Jurkat, Clone E6-1 (cell line): Measurements from ENCODE around the gene PRM1.

Experiments
- DNase-seq: peaks from one replicate; pipeline ENCODE4 v3.0.0-alpha.2; 2011; ENCODE audit warnings: low read depth, low spot score
- H3K4me3 ChIP-seq: 2 replicates; pipeline ENCODE4 v1.5.1; 2011; ENCODE audit warnings: mild to moderate bottlenecking, low read length, control low read depth, moderate library complexity

The PRM1 gene

GRCh38 chr16:11316331-11317015 lies 35.3 kb upstream of the PRM1 start:
- no peak overlapping the region for H3K4me3 ChIP-seq
- no peak for DNase-seq

GRCh38 chr16:11315510-11315909 lies 34.4 kb upstream of the PRM1 start:
- H3K4me3 ChIP-seq: no peak overlapping the region
- no peak for DNase-seq

GRCh38 chr16:11314309-11314894 lies 33.3 kb upstream of the PRM1 start:
- no peak for DNase-seq
- no peak overlapping the region for H3K4me3 ChIP-seq

- DNase-seq: no peak
- no peak overlapping the region for H3K4me3 ChIP-seq
These were observed 32.6 kb upstream of the PRM1 start for GRCh38 chr16:11313493-11314308.

- H3K4me3 ChIP-seq: no peak overlapping the region
- DNase-seq: no peak
These were observed 31.8 kb upstream of the PRM1 start for GRCh38 chr16:11312718-11313492.

GRCh38 chr16:11310997-11311561 lies 29.9 kb upstream of the PRM1 start:
- H3K4me3 ChIP-seq: no peak overlapping the region
- DNase-seq: no peak

GRCh38 chr16:11310634-11310977 lies 29.5 kb upstream of the PRM1 start:
- H3K4me3 ChIP-seq: no peak overlapping the region
- no peak for DNase-seq

- DNase-seq: no peak
- H3K4me3 ChIP-seq: no peak overlapping the region
These were observed 28.9 kb upstream of the PRM1 start for GRCh38 chr16:11309895-11310633.

GRCh38 chr16:11308493-11309283 lies 27.6 kb upstream of the PRM1 start:
- H3K4me3 ChIP-seq: no peak overlapping the region
- DNase-seq: peak; percentile 77

GRCh38 chr16:11307639-11308492 lies 26.7 kb upstream of the PRM1 start:
- no peak for DNase-seq
- H3K4me3 ChIP-seq: no peak overlapping the region

- H3K4me3 ChIP-seq: no peak overlapping the region
- DNase-seq: no peak
These were observed 26.0 kb upstream of the PRM1 start for GRCh38 chr16:11306997-11307638.

GRCh38 chr16:11306381-11306780 lies 25.3 kb upstream of the PRM1 start:
- no peak overlapping the region for H3K4me3 ChIP-seq
- no peak for DNase-seq

GRCh38 chr16:11303405-11304138 lies 22.4 kb upstream of the PRM1 start:
- no peak for DNase-seq

GRCh38 chr16:11302977-11303376 lies 21.8 kb upstream of the PRM1 start:
- H3K4me3 ChIP-seq: no peak overlapping the region
- DNase-seq: no peak

More at GRCh38 chr16:11303405-11304138, 22.4 kb upstream of the PRM1 start:
- H3K4me3 ChIP-seq: no peak overlapping the region

- DNase-seq: no peak
- H3K4me3 ChIP-seq: no peak overlapping the region
These were observed 20.7 kb upstream of the PRM1 start for GRCh38 chr16:11301645-11302501.
